Osteoblast (primary cell): ENCODE measurements around the gene GALNT10. TPM values are rescaled to one million over a fixed set of nuclear protein-coding genes. Genes with fewer than 3 reads are reported as not detected.

Experiments
- DNase-seq: peaks from one replicate; pipeline ENCODE4 v3.0.0; 2011; ENCODE audit warnings: low spot score, mixed read lengths; ENCODE audit not compliant: insufficient read length; ENCODE audit errors: missing footprints
- H2AFZ ChIP-seq: 2 replicates; pipeline ENCODE4 v1.6.0; 2011; ENCODE audit warnings: mild to moderate bottlenecking, low read length
- H3K27ac ChIP-seq: 2 replicates; pipeline ENCODE4 v1.5.1; 2011; ENCODE audit warnings: mild to moderate bottlenecking, low read depth, low read length, moderate library complexity
- H3K27me3 ChIP-seq: 2 replicates; pipeline ENCODE4 v1.6.0; 2012; ENCODE audit warnings: mild to moderate bottlenecking, control low read depth, inconsistent platforms, low read length, moderate library complexity; ENCODE audit not compliant: insufficient read depth
- H3K36me3 ChIP-seq: 2 replicates; pipeline ENCODE4 v1.5.1; 2011; ENCODE audit warnings: mild to moderate bottlenecking, low read length, control low read depth, moderate library complexity; ENCODE audit not compliant: insufficient read depth
- H3K4me1 ChIP-seq: 2 replicates; pipeline ENCODE4 v1.5.1; 2011; ENCODE audit warnings: mild to moderate bottlenecking, low read length, control low read depth, moderate library complexity; ENCODE audit not compliant: insufficient read depth
- H3K4me2 ChIP-seq: 2 replicates; pipeline ENCODE4 v1.6.0; 2011; ENCODE audit warnings: mild to moderate bottlenecking, low read length; ENCODE audit not compliant: insufficient read depth
- H3K4me3 ChIP-seq: fragments of 200-600 bp; sonication (generic); 3 replicates; pipeline ENCODE4 v1.5.1; 2012; ENCODE audit warnings: mild to moderate bottlenecking, low read length, inconsistent platforms; ENCODE audit not compliant: insufficient read depth
- H3K79me2 ChIP-seq: 2 replicates; pipeline ENCODE4 v1.6.0; 2012; ENCODE audit warnings: mild to moderate bottlenecking, low read length, control low read depth, inconsistent platforms; ENCODE audit not compliant: insufficient read depth
- H3K9me3 ChIP-seq: 2 replicates; pipeline ENCODE4 v1.5.1; 2011; ENCODE audit warnings: low read depth, low read length, control low read depth
- H4K20me1 ChIP-seq: 2 replicates; pipeline ENCODE4 v1.6.0; 2012; ENCODE audit warnings: mild to moderate bottlenecking, low read length, control low read depth; ENCODE audit not compliant: insufficient read depth
- CTCF ChIP-seq: IDR thresholded peaks from 2 replicates; pipeline ENCODE4 v1.5.1; 2011; ENCODE audit warnings: mild to moderate bottlenecking, low read depth, low read length, moderate library complexity; ENCODE audit errors: extremely low read depth
- total RNA-seq: library from RNA; depleted of rRNA; stranded (reverse); fragments of >200 nt; gene quantifications from 2 replicates; pipeline ENCODE4 v1.2.3, GENCODE V29; 2012

The GALNT10 gene
- total RNA-seq, 1 donor, result 62.2 TPM

GRCh38 chr5:154412316-154412715 is 221.8 kb downstream of the GALNT10 start:
- Histone ChIP-seq H3K79me2 (no peaks in the 10 kb centered on the region), H3K27me3 (no peaks in the 10 kb centered on the region), H3K4me3 (no peak overlapping the region), H3K36me3 (peaks cover 45% of the 10 kb centered on the region), H3K27ac (no peak overlapping the region), H2AFZ (no peak overlapping the region), H3K9me3 (no peaks in the 10 kb centered on the region), H4K20me1 (no peaks in the 10 kb centered on the region), H3K4me1 (no peaks in the 10 kb centered on the region), H3K4me2 (no peak overlapping the region)
- TF ChIP-seq CTCF, result no peak
- DNase-seq, result no peak

- no peak for DNase-seq
- H2AFZ ChIP-seq, result no peak overlapping the region
- no peak overlapping the region for H3K4me2 ChIP-seq
- peaks cover 51% of the 10 kb centered on the region for H3K36me3 ChIP-seq
- H3K27me3 ChIP-seq, result no peaks in the 10 kb centered on the region
- H4K20me1 ChIP-seq, result no peaks in the 10 kb centered on the region
- no peak overlapping the region for H3K4me3 ChIP-seq
- no peak overlapping the region for H3K27ac ChIP-seq
- no peaks in the 10 kb centered on the region for H3K9me3 ChIP-seq
- no peaks in the 10 kb centered on the region for H3K79me2 ChIP-seq
- no peak for TF ChIP-seq CTCF
- H3K4me1 ChIP-seq, result no peaks in the 10 kb centered on the region
These were observed 222.4 kb downstream of the GALNT10 start for GRCh38 chr5:154412925-154413324.

GRCh38 chr5:154415114-154415513 is 224.6 kb downstream of the GALNT10 start:
- H3K79me2 ChIP-seq, result no peaks in the 10 kb centered on the region
- no peaks in the 10 kb centered on the region for H3K9me3 ChIP-seq
- H3K4me2 ChIP-seq, result no peak overlapping the region
- TF ChIP-seq CTCF, result no peak
- no peak overlapping the region for H2AFZ ChIP-seq
- no peaks in the 10 kb centered on the region for H3K27me3 ChIP-seq
- H4K20me1 ChIP-seq, result no peaks in the 10 kb centered on the region
- no peak overlapping the region for H3K4me3 ChIP-seq
- no peak for DNase-seq
- no peak overlapping the region for H3K27ac ChIP-seq
- peaks cover 65% of the 10 kb centered on the region for H3K36me3 ChIP-seq
- H3K4me1 ChIP-seq, result no peaks in the 10 kb centered on the region

- DNase-seq, result no peak
- no peaks in the 10 kb centered on the region for H3K4me1 ChIP-seq
- no peaks in the 10 kb centered on the region for H3K9me3 ChIP-seq
- peaks cover 2% of the 10 kb centered on the region for H4K20me1 ChIP-seq
- no peak overlapping the region for H3K4me2 ChIP-seq
- H3K79me2 ChIP-seq, result no peaks in the 10 kb centered on the region
- H3K27me3 ChIP-seq, result no peaks in the 10 kb centered on the region
- no peak overlapping the region for H3K4me3 ChIP-seq
- TF ChIP-seq CTCF, result no peak
- H3K36me3 ChIP-seq, result peaks cover 35% of the 10 kb centered on the region
- no peak overlapping the region for H2AFZ ChIP-seq
- H3K27ac ChIP-seq, result no peak overlapping the region
These were observed 227.8 kb downstream of the GALNT10 start for GRCh38 chr5:154418344-154418820.
